NCI-H748 (cell line): Measurements from ENCODE around the gene ARHGEF38.

Experiments
- DNase-seq: peaks from one replicate; lab custom pipeline; 2025; ENCODE audit not compliant: unreplicated experiment; lab: John Stamatoyannopoulos, UW

ARHGEF38 gene

GRCh38 chr4:105551965-105552746 lies at the start of gene ARHGEF38:
TSS of gene ARHGEF38 (plus strand) at chr4:105552620. CDS start at chr4:105552766, 146 bp downstream.
- DNase-seq = peak; percentile 97

- DNase-seq = no peak
These were observed 48.9 kb upstream of the ARHGEF38 start for GRCh38 chr4:105503484-105503883.

- no peak for DNase-seq
These were observed 47.7 kb upstream of the ARHGEF38 start for GRCh38 chr4:105504744-105505143.

GRCh38 chr4:105509291-105509690 lies 43.1 kb upstream of the ARHGEF38 start:
- no peak for DNase-seq

GRCh38 chr4:105509714-105510113 lies 42.7 kb upstream of the ARHGEF38 start:
- no peak for DNase-seq

GRCh38 chr4:105510245-105510644 lies 42.2 kb upstream of the ARHGEF38 start:
- DNase-seq = peak; percentile 8

GRCh38 chr4:105520819-105521790 lies 31.3 kb upstream of the ARHGEF38 start:
- peak; percentile 68 for DNase-seq

GRCh38 chr4:105526656-105527055 lies 25.8 kb upstream of the ARHGEF38 start:
- DNase-seq = no peak

GRCh38 chr4:105527081-105527480 lies 25.3 kb upstream of the ARHGEF38 start:
- DNase-seq = no peak

GRCh38 chr4:105536601-105537000 lies 15.8 kb upstream of the ARHGEF38 start:
- DNase-seq = no peak

GRCh38 chr4:105541420-105541819 lies 11.0 kb upstream of the ARHGEF38 start:
- no peak for DNase-seq

GRCh38 chr4:105542039-105542438 lies 10.4 kb upstream of the ARHGEF38 start:
- DNase-seq = peak; percentile 26

GRCh38 chr4:105543346-105543745 lies 9.1 kb upstream of the ARHGEF38 start:
- no peak for DNase-seq

GRCh38 chr4:105543881-105544280 lies 8.5 kb upstream of the ARHGEF38 start:
- DNase-seq = no peak

GRCh38 chr4:105544520-105545286 lies 7.7 kb upstream of the ARHGEF38 start:
- DNase-seq = peak; percentile 45

- no peak for DNase-seq
These were observed 6.3 kb upstream of the ARHGEF38 start for GRCh38 chr4:105546086-105546485.

GRCh38 chr4:105547769-105548168 lies 4.7 kb upstream of the ARHGEF38 start:
- no peak for DNase-seq

GRCh38 chr4:105548483-105548882 lies 3.9 kb upstream of the ARHGEF38 start:
- no peak for DNase-seq

- DNase-seq = peak; percentile 17
These were observed 1.8 kb upstream of the ARHGEF38 start for GRCh38 chr4:105550641-105551040.

- DNase-seq = no peak
These were observed 3.0 kb downstream of the ARHGEF38 start for GRCh38 chr4:105555409-105555808.

GRCh38 chr4:105556206-105556605 lies 3.8 kb downstream of the ARHGEF38 start:
- no peak for DNase-seq
